GM18517 (cell line): ENCODE data around the gene MUSK.

Experiments used
- ATAC-seq: cut with Tn5 transposase; IDR thresholded peaks from one replicate; pipeline ENCODE4 v1.9.1; 2021; ENCODE audit warnings: mild to moderate bottlenecking, moderate library complexity; ENCODE audit not compliant: unreplicated experiment

MUSK gene

DNA sequence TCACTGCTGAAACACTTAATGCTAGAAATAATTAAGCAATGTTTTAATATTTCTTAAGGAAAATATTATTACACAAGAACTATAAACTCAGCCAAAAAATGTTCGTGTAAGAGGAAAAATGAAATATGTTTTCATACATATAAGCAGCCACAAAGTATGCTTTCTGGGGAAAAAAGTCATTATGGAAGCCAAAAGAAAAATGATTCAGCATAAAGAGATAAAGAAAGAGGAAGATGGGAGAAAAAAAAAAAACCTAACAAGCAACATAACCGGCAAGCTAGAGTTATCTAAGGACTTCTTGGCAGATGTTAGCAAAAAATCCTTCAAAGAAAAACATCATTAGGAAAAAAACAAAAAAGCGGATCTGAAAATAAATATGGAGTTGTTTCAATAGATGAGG, 179.1 kb downstream of the MUSK start:
- no peak for ATAC-seq

DNA sequence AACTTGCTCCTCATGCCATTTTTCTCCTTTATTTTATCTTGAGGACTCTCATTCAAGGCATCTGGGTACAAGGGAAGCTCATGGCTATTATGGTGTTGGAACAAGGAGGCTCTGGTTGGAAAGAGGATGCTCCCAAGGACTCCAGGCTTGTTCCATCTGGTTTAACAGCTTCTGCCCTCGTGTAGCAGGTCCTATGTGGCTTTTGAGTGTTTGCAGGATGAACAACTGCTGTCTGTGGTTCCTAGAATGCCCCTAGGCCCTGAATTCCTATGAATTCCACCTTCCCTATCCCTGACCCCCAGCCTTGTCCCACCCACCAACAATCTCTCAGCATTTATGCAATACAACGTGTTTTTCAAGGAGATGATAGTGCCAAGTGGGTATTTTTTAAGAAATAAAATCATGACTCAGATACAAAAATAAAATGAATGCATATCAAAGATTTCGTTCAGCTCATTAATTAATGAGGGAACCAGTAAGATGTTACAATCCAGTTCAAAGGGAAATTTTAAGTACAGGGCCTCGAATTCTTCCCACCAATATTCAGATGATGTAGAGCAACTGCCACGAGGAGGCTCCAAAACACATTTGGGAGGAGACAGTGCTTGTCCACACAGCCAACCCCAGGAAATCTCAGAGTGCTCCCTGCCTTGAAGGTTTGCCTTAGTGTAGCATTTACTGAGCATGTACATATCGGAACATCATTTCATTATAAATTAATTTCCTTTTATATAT, 182.0 kb downstream of the MUSK start:
- no peak for ATAC-seq
